ENCODE results near the gene MAP3K13. TPM values are rescaled to one million over a fixed set of nuclear protein-coding genes. Genes with fewer than 3 reads are reported as not detected.

Gene MAP3K13
- total and polyA plus RNA-seq, 10 of the 15 experiments (the other 5 are each of a cell fraction or from before 2014, with no cell fraction given) = 10.5 to 70.8 (median 26.8) TPM

DNA sequence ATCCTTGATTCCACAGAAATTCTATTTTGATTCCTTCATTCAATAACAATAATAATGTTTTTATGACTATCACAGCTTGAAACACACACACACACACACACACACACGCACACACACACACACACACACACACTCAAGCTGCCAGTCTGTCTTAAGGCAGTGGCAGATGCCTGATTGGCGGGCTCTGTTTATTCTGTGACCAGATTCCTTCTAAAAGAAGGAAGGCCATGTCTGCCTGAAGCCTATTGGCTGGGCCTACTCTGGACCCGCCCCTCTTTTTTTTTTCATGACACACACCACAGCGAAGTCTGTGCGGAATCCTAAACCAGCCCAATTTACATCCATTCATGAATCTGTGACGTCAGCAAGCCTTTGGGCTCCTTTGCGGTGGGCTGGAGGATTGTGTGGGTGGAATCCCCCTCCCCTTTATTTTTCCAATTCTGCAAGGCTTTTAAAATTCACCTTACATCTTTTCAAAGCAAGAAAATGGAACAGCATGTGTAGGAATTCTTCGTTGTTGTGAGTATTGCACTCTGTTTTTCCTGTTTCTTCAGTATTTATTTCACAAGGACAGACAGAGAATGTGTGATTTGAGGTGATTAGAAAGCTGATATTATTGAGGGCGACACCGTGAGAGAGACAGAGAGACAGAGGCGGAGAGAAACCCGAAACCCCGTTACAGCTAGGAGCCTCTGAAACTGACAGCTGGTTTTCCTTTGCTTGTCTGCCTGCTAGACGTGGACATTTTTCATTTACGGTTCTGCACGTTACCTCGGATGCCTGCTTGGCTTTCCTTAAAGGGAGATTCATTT is at the start of gene MAP3K13 (continued):
- no peak for TF ChIP-seq SRF (IDR thresholded peaks at IDR 0.05; ENCODE audit: low read depth in 2 of 2, low read length in 2 of 2)
- TF ChIP-seq BHLHE40 (IDR thresholded peaks at IDR 0.05; ENCODE audit: borderline replicate concordance in 1 of 2, low read depth in 2 of 2, low read length in 1 of 2) = no peak; a peak in 2 of 4 replicates
- no peak; the same call in 1 of the 2 replicates for TF ChIP-seq MTA2 (IDR thresholded peaks at IDR 0.05; ENCODE audit: low read depth)
- TF ChIP-seq HDGF (IDR thresholded peaks at IDR 0.05) = no peak
- no peak for TF ChIP-seq ZNF207 (IDR thresholded peaks at IDR 0.05; ENCODE audit: borderline replicate concordance)
- TF ChIP-seq STAT3 (IDR thresholded peaks at IDR 0.05; ENCODE audit: low read depth, low read length) = no peak
- TF ChIP-seq SUPT20H (IDR thresholded peaks at IDR 0.05; ENCODE audit: borderline replicate concordance, control insufficient read depth, low read depth, low read length) = no peak
- TF ChIP-seq, protein P1, sequence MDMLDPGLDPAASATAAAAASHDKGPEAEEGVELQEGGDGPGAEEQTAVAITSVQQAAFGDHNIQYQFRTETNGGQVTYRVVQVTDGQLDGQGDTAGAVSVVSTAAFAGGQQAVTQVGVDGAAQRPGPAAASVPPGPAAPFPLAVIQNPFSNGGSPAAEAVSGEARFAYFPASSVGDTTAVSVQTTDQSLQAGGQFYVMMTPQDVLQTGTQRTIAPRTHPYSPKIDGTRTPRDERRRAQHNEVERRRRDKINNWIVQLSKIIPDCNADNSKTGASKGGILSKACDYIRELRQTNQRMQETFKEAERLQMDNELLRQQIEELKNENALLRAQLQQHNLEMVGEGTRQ (IDR thresholded peaks at IDR 0.05; ENCODE audit: borderline replicate concordance, low read depth, low read length) = no peak
- TF ChIP-seq TCF3 (IDR thresholded peaks at IDR 0.05; ENCODE audit: borderline replicate concordance, insufficient read depth, low read depth, low read length) = peak; percentile 91
- peak; percentile 34; the same call in 1 of the 2 replicates for TF ChIP-seq NFIC (IDR thresholded peaks at IDR 0.05; ENCODE audit: low read depth, low read length)
- TF ChIP-seq, protein P2, sequence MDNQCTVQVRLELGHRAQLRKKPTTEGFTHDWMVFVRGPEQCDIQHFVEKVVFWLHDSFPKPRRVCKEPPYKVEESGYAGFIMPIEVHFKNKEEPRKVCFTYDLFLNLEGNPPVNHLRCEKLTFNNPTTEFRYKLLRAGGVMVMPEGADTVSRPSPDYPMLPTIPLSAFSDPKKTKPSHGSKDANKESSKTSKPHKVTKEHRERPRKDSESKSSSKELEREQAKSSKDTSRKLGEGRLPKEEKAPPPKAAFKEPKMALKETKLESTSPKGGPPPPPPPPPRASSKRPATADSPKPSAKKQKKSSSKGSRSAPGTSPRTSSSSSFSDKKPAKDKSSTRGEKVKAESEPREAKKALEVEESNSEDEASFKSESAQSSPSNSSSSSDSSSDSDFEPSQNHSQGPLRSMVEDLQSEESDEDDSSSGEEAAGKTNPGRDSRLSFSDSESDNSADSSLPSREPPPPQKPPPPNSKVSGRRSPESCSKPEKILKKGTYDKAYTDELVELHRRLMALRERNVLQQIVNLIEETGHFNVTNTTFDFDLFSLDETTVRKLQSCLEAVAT (IDR thresholded peaks at IDR 0.05) = no peak
- peak; percentile 38 for TF ChIP-seq MEF2B (IDR thresholded peaks at IDR 0.05; ENCODE audit: partially characterized antibody, poor library complexity, severe bottlenecking)
- TF ChIP-seq TBL1XR1 (IDR thresholded peaks at IDR 0.05; ENCODE audit: low read depth, low read length) = no peak
- TF ChIP-seq STAT1 (conservative IDR thresholded peaks at IDR 0.05) = no peak
- peak; percentile 71; the same call in 1 of the 2 replicates for TF ChIP-seq RFX5 (IDR thresholded peaks at IDR 0.05; ENCODE audit: low read depth, low read length)
- TF ChIP-seq, protein P3, sequence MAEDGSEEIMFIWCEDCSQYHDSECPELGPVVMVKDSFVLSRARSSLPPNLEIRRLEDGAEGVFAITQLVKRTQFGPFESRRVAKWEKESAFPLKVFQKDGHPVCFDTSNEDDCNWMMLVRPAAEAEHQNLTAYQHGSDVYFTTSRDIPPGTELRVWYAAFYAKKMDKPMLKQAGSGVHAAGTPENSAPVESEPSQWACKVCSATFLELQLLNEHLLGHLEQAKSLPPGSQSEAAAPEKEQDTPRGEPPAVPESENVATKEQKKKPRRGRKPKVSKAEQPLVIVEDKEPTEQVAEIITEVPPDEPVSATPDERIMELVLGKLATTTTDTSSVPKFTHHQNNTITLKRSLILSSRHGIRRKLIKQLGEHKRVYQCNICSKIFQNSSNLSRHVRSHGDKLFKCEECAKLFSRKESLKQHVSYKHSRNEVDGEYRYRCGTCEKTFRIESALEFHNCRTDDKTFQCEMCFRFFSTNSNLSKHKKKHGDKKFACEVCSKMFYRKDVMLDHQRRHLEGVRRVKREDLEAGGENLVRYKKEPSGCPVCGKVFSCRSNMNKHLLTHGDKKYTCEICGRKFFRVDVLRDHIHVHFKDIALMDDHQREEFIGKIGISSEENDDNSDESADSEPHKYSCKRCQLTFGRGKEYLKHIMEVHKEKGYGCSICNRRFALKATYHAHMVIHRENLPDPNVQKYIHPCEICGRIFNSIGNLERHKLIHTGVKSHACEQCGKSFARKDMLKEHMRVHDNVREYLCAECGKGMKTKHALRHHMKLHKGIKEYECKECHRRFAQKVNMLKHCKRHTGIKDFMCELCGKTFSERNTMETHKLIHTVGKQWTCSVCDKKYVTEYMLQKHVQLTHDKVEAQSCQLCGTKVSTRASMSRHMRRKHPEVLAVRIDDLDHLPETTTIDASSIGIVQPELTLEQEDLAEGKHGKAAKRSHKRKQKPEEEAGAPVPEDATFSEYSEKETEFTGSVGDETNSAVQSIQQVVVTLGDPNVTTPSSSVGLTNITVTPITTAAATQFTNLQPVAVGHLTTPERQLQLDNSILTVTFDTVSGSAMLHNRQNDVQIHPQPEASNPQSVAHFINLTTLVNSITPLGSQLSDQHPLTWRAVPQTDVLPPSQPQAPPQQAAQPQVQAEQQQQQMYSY (CRISPR knock-in tag; IDR thresholded peaks at IDR 0.05) = no peak
- no peak for TF ChIP-seq SIN3A (IDR thresholded peaks at IDR 0.05; ENCODE audit: low read depth, low read length)
- TF ChIP-seq KLF5 (IDR thresholded peaks at IDR 0.05; ENCODE audit: partially characterized antibody) = no peak
- TF ChIP-seq, protein P4, sequence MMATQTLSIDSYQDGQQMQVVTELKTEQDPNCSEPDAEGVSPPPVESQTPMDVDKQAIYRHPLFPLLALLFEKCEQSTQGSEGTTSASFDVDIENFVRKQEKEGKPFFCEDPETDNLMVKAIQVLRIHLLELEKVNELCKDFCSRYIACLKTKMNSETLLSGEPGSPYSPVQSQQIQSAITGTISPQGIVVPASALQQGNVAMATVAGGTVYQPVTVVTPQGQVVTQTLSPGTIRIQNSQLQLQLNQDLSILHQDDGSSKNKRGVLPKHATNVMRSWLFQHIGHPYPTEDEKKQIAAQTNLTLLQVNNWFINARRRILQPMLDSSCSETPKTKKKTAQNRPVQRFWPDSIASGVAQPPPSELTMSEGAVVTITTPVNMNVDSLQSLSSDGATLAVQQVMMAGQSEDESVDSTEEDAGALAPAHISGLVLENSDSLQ (IDR thresholded peaks at IDR 0.05) = peak; percentile 96
- peak; percentile 60 for TF ChIP-seq IKZF2 (IDR thresholded peaks at IDR 0.05)
- no peak for TF ChIP-seq EGR1 (IDR thresholded peaks at IDR 0.05; ENCODE audit: borderline replicate concordance in 1 of 2, low read depth in 2 of 2, low read length in 2 of 2)
- TF ChIP-seq CBFB (IDR thresholded peaks at IDR 0.05; ENCODE audit: low read depth) = no peak
- no peak for TF ChIP-seq GATAD2B (conservative IDR thresholded peaks at IDR 0.05; ENCODE audit: low read depth)

All from GM12878 (cell line).